22Rv1 (cell line): ENCODE data around the gene RSPH9.

Source experiments
- H3K27ac ChIP-seq: fragments of 450-650 bp; 2 replicates; pipeline ENCODE4 v1.5.1; 2017
- CTCF ChIP-seq: fragments of 450-650 bp; IDR thresholded peaks from 2 replicates; pipeline ENCODE4 v1.5.1; 2017; ENCODE audit warnings: mild to moderate bottlenecking
- ZFX ChIP-seq: fragments of 450-650 bp; IDR thresholded peaks from 2 replicates; pipeline ENCODE4 v1.6.1; 2017; ENCODE audit warnings: antibody characterized with exemption, borderline replicate concordance

Gene RSPH9

GRCh38 chr6:43622541-43622940, 22.3 kb upstream of the RSPH9 start:
- no peak overlapping the region for H3K27ac ChIP-seq
- TF ChIP-seq CTCF (no peak), ZFX (no peak)

- TF ChIP-seq ZFX (no peak), CTCF (no peak)
- no peak overlapping the region for H3K27ac ChIP-seq
These were observed 20.7 kb upstream of the RSPH9 start for GRCh38 chr6:43623880-43624785.

- H3K27ac ChIP-seq: no peak overlapping the region
- no peak for TF ChIP-seq ZFX
These were observed 20.0 kb upstream of the RSPH9 start for GRCh38 chr6:43624786-43625288.

GRCh38 chr6:43625393-43625992, 19.3 kb upstream of the RSPH9 start:
- no peak for TF ChIP-seq CTCF
- no peak for TF ChIP-seq ZFX

GRCh38 chr6:43627008-43627825, 17.6 kb upstream of the RSPH9 start:
- H3K27ac ChIP-seq: peak overlapping the region; percentile 96
- TF ChIP-seq ZFX (no peak), CTCF (no peak)

More at GRCh38 chr6:43625393-43625992, 19.3 kb upstream of the RSPH9 start:
- no peak overlapping the region for H3K27ac ChIP-seq

GRCh38 chr6:43628393-43629103, 16.3 kb upstream of the RSPH9 start:
- no peak for TF ChIP-seq ZFX
- no peak for TF ChIP-seq CTCF
- H3K27ac ChIP-seq: peak overlapping the region; percentile 96

GRCh38 chr6:43629104-43629504, 15.7 kb upstream of the RSPH9 start, which contains the start of gene GTPBP2:
TSS of gene GTPBP2 (minus strand) at chr6:43629264. CDS start at chr6:43629162, 102 bp downstream.
- TF ChIP-seq CTCF (no peak), ZFX (no peak)
- peak within 1 kb of the TSS; percentile 96 for H3K27ac ChIP-seq
